AG09319 (cell line): ENCODE data around the gene DCBLD1.

Experiments used
- DNase-seq: peaks from one replicate; pipeline ENCODE4 v3.0.0-alpha.2; 2010; ENCODE audit warnings: low read depth; ENCODE audit errors: extremely low read depth
- CTCF ChIP-seq: IDR thresholded peaks from 2 replicates; pipeline ENCODE4 v1.5.1; 2011; ENCODE audit warnings: low read depth, mild to moderate bottlenecking, inconsistent platforms, low read length, moderate library complexity

DCBLD1 gene

GRCh38 chr6:117531809-117532725 lies 49.6 kb downstream of the DCBLD1 start:
- no peak for TF ChIP-seq CTCF
- no peak for DNase-seq

GRCh38 chr6:117533775-117534174 lies 51.3 kb downstream of the DCBLD1 start:
- DNase-seq = no peak
- TF ChIP-seq CTCF = no peak

GRCh38 chr6:117534974-117535373 lies 52.5 kb downstream of the DCBLD1 start:
- no peak for DNase-seq
- no peak for TF ChIP-seq CTCF

GRCh38 chr6:117536317-117536716 lies 53.8 kb downstream of the DCBLD1 start:
- no peak for DNase-seq
- no peak for TF ChIP-seq CTCF

GRCh38 chr6:117538615-117539014 lies 56.1 kb downstream of the DCBLD1 start:
- no peak for DNase-seq
- no peak for TF ChIP-seq CTCF

GRCh38 chr6:117540670-117541069 lies 58.2 kb downstream of the DCBLD1 start:
- no peak for TF ChIP-seq CTCF
- DNase-seq = no peak

GRCh38 chr6:117542493-117542892 lies 60.0 kb downstream of the DCBLD1 start:
- no peak for DNase-seq
- TF ChIP-seq CTCF = no peak
